GM21515 (cell line): ENCODE data around the gene OR9I1.

ENCODE experiments used
- ATAC-seq: cut with Tn5 transposase; IDR thresholded peaks from one replicate; pipeline ENCODE4 v1.9.1; 2021; ENCODE audit not compliant: unreplicated experiment

OR9I1 gene

GRCh38 chr11:58125469-58125868, at the start of gene OR9I1:
TSS of gene OR9I1 (minus strand) at chr11:58125530. CDS start at chr11:58119444, 6,086 bp downstream.
- ATAC-seq, result no peak

GRCh38 chr11:58165504-58166106, 40.3 kb upstream of the OR9I1 start:
- ATAC-seq, result no peak

GRCh38 chr11:58164990-58165389, 39.7 kb upstream of the OR9I1 start:
- no peak for ATAC-seq

GRCh38 chr11:58164389-58164788, 39.1 kb upstream of the OR9I1 start:
- no peak for ATAC-seq

GRCh38 chr11:58152781-58153180, 27.5 kb upstream of the OR9I1 start:
- ATAC-seq, result no peak

GRCh38 chr11:58142761-58143160, 17.4 kb upstream of the OR9I1 start:
- ATAC-seq, result no peak

GRCh38 chr11:58135171-58135570, 9.8 kb upstream of the OR9I1 start:
- no peak for ATAC-seq

- no peak for ATAC-seq
Observed at GRCh38 chr11:58134151-58134550, 8.8 kb upstream of the OR9I1 start.

- no peak for ATAC-seq
Observed at GRCh38 chr11:58133309-58134076, 8.2 kb upstream of the OR9I1 start.

GRCh38 chr11:58127350-58127749, 2.0 kb upstream of the OR9I1 start:
- ATAC-seq, result no peak

- ATAC-seq, result no peak
Observed at GRCh38 chr11:58121096-58121495, 4.2 kb downstream of the OR9I1 start.

GRCh38 chr11:58097437-58097836, 27.9 kb downstream of the OR9I1 start:
- ATAC-seq, result no peak

GRCh38 chr11:58086528-58086927, 38.8 kb downstream of the OR9I1 start:
- ATAC-seq, result no peak

- no peak for ATAC-seq
Observed at GRCh38 chr11:58075781-58076180, 49.5 kb downstream of the OR9I1 start.

- no peak for ATAC-seq
Observed at GRCh38 chr11:58070585-58070984, 54.7 kb downstream of the OR9I1 start.

GRCh38 chr11:58068655-58069054, 56.7 kb downstream of the OR9I1 start:
- ATAC-seq, result no peak

- ATAC-seq, result no peak
Observed at GRCh38 chr11:58067685-58068084, 57.6 kb downstream of the OR9I1 start.
